DMS53 treated with DMSO at 0.1 percent for 48 hours (cell line): Measurements from ENCODE around the gene TET1.
"Not testable (repeated sequence)": the region's sequence is repeated elsewhere in the genome, so short reads cannot be mapped to it uniquely, and the experiment has no call there.

Experiments
- DNase-seq: peaks from one replicate; lab custom pipeline; 2025; ENCODE audit not compliant: unreplicated experiment; lab: John Stamatoyannopoulos, UW

The TET1 gene

DNA sequence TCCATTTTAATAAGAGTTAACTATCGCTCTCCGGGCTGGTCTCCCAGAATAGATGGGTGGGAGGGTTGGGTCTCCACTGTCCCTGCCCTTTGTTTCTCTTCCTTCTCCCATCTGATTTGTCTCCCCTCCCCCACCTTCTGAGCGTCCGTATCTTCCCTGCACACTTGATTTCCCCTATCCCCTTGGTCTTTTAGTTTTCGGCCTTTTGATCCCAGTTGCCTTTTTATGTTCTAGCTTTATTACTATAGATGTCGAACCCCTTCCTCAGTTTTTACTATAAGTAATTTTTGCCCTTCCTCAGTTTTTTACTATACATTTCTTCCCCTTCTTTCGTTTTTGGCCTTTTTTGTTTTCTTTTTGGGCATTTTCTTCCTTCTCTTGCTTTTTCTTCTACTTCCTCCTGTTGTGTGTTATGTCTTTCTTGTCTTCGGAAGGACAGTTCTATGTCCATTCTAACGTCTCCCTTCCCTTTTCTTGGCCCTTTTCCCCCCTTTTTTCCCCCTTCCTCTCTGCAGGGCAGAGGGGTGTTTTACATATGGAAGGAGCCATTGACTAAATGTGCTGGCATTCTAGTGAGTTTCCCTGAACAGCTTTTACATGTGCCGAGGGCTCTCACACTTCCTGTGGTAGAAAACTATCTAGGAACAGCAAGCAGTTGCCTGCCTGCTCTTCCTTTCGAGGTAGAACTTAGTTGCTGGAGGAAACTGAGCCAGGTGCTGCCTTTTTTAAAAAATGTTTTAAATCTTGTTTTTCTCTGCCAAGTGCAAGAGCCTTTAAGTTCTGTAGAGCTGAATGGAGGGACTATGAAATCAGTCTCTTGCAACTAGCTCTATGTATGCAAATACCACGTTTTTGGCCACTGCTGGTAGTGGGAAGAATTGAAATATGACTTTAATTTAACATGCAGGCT is 2.8 kb downstream of the TET1 start:
- peak; percentile 9 for DNase-seq

DNA sequence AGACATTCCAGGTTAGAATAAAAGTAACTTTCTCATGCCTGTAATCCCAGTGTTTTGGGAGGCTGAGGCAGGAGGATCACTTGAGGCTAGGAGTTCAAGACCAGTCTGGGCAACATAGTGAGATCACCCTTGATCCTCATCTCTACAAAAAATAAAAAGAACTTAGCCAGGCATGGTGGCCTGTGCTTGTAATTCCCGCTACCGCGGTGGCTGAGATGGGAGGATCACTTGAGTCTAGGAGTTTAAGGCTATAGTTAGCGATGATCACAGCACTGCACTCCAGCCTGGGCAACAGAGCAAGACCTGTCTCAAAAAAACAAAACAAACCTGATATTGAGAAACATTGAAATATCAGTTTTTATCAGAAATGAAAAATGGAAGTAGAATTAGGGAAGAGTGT is 4.6 kb downstream of the TET1 start:
- DNase-seq, result no peak

DNA sequence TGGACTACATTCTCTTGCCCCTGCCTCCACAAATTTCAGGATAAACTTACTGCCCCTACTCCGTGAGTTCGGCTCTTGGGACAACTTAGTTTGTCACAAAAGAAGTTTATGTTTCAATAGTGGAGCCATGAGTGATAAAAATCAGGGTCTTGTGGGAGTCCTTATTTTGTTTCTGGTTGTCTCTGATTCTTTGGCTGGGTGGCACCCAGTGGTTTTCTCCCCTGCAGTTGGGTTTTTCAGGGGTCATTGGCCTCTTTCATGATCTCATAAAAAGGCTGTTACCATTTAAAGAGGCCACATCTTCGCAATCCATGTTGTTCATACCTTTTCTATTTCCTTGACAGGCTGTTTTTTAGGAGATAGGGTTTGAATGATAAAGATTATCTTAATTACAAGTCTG is 5.5 kb downstream of the TET1 start:
- no peak for DNase-seq

DNA sequence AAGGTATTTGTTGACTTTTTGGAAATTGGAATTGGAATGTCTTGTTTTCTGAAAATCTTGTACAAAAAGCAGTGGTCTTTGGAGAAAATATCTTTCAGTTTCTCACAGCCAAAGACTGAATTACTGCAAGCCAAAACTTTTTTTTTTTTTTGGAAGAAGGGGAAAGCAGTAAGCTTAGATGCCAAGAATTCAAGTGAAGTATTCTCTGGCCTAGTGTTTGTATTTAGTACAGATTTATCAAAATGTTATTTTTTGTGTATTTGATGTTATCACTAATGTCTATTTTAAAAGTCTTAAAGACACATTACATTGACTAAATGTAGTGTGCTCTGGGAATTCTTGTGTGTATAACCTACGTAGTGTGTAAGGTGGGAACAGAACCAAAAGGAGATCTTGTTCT is 6.2 kb downstream of the TET1 start:
- DNase-seq, result no peak

DNA sequence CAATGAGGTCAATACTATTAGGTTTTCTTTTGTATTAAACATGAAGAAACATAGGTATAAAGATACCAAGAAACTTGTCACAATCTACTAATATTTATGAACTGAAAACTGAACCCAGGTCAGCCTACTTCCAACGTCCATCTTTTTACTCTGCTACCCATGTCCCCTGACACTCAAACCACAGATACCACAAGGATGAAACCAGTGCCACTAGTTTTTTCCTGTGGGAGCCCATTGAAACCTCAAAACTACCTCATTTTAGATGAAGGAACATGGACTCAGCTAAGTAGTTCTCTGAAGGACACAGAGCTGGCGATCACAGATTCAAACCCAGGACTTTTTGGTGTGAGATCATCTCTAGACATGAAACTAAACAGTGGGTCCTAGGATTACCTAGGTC is 6.8 kb downstream of the TET1 start:
- DNase-seq, result no peak

DNA sequence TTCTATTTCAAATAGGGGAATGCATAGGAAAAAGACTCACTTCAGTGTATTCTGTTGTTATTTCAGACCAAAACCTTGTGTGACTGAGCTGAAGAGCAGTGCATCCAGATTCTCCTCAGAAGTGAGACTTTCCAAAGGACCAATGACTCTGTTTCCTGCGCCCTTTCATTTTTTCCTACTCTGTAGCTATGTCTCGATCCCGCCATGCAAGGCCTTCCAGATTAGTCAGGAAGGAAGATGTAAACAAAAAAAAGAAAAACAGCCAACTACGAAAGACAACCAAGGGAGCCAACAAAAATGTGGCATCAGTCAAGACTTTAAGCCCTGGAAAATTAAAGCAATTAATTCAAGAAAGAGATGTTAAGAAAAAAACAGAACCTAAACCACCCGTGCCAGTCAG is 12.0 kb downstream of the TET1 start:
- DNase-seq, result no peak

DNA sequence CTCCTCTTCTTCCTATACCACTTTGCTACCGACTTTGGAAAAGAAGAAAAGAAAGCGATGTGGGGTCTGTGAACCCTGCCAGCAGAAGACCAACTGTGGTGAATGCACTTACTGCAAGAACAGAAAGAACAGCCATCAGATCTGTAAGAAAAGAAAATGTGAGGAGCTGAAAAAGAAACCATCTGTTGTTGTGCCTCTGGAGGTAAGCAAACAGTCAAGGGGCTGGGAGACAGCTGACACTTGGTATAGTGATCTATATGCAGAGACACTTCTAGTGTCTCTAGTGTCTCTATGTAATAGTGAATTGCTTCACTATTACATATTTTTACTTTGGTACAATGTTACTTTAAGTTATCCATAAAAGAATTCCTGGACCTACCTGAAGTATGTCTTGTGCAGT is 13.9 kb downstream of the TET1 start:
- DNase-seq, result no peak

DNA sequence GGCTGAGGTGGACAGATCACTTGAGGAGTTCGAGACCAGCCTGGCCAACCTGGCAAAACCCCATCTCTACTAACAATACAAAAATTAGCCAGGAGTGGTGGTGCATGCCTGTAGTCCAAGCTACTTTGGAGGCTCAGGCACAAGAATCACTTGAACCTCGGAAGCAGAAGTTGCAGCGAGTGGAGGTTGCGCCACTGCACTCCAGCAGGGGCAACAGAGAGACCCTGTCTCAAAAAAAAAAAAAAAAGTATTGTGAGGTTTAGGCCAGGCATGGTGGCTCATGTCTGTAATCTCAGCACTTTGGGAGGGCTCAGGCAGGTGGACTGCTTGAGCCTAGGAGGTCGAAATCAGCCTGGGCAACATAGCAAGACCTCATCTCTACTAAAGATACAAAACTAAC is 16.0 kb downstream of the TET1 start:
- no peak for DNase-seq

DNA sequence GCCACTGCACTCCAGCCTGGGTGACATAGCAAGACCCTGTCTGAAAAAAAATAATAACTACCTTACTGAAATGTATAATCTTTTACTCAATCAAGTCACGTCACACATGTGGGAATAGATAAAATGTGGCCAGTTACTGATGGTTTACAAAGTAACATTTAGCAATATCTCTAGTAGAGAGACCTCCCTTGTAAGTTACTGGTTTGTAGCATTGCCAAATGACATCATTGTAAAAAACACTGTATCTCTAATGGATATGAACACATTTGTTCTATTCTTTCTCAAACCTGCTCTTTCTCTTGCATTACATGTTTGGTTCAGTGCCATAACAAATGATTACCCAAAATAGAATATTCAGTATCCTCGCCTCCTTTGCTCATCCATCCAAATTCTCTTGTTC is 18.8 kb downstream of the TET1 start:
- DNase-seq, result no peak

DNA sequence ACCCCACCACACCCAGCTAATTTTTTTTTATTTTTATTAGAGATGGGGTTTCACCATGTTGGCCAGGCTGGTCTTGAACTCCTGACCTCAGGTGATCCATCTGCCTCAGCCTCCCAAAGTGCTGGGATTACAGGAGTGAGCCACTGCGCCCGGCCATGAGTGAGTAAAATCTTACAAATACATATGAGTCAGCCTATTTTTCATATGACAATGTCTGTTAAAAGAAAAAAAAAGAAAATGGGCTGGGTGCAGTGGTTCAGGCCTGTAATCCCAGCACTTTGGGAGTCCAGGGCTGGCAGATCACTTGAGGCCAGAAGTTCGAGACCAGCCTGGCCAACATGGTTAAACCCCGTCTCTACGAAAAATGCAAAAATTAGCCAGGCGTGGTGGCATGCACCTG is 24.1 kb downstream of the TET1 start:
- not testable (repeated sequence) for DNase-seq

DNA sequence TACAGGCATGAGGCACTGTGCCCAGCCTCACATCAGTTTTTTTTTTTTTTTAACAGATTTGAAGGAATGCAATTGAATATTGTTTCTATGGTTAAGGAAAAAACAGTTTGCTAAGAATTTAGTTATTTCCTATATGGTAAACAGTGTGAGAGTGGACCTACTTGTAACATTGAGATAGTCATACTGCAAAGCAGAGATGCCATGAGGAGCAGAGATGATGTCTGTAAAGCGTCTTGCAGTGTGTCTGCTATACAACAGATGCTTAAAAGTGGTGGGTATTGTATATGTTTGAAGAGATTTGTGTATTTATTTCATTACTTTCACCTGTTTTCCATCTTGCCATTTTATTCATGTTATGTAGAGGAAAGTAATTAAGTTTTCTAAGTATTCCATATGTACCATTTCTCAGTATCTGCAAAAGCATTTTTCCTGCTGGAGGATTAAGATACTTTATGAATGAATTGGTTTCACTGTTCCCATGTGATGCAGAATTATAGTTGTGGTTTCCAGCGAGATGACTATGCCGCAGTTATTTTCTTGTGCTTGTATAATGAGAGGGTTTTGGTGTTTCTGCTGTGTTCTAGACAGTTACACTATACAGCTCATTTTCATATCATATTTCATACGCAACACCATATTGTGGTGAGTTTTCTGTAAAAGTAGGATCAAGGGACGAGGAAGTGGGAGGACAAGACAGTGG is 26.6 kb downstream of the TET1 start:
- DNase-seq, result no peak

DNA sequence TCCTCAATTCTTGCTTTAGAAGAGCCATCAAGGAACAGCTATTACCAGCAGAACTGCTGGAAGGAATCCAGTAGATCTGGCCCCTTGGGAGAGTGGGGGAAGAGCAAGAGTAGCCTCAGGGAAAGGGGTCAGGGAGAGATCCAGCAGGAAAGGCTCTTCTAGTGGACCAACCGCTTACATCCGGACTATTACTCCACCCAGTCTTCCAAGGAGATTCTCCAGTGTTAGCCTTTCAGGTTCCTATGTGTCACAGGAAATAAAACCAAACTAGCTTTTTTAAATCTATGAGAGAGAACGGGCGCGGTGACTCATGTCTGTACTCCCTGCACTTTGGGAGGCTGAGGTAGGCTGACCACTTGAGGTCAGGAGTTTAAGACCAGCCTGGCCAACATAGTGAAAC is 34.3 kb downstream of the TET1 start:
- DNase-seq, result no peak

DNA sequence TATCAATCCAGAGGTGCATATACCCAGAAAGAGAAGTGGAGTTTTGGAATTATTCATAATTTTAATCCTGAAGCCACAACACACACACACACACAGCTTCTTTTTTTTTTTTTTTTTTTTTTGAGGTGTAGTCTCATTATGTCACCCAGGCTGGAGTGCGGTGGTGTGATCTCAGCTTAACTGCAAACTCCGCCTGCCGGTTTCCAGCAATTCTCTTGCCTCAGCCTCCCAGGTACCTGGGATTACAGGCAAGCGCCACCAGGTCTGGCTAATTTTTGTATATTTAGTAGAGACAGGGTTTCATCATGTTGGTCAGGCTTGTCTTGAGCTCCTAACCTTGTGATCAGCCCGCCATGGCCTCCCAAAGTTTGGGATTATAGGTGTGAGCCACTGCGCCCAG is 35.4 kb downstream of the TET1 start:
- peak; percentile 45 for DNase-seq

DNA sequence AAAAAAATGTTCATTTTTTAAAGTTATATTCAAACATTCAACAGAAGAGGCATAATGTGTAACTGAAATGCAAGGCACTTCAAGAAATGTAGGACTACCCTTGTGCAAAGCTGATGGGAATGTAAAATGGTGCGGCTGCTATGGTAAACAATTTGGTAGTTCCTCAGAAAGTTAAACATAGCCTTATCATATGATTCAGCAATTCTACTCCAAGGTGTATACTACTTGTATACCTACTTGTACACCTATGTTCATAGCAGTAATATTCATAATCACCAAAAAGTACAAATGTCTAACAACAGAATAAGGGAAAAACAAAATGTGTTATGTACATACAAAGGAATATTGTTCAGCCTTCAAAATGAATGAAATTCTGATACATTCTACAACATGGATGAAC is 37.3 kb downstream of the TET1 start:
- no peak for DNase-seq

DNA sequence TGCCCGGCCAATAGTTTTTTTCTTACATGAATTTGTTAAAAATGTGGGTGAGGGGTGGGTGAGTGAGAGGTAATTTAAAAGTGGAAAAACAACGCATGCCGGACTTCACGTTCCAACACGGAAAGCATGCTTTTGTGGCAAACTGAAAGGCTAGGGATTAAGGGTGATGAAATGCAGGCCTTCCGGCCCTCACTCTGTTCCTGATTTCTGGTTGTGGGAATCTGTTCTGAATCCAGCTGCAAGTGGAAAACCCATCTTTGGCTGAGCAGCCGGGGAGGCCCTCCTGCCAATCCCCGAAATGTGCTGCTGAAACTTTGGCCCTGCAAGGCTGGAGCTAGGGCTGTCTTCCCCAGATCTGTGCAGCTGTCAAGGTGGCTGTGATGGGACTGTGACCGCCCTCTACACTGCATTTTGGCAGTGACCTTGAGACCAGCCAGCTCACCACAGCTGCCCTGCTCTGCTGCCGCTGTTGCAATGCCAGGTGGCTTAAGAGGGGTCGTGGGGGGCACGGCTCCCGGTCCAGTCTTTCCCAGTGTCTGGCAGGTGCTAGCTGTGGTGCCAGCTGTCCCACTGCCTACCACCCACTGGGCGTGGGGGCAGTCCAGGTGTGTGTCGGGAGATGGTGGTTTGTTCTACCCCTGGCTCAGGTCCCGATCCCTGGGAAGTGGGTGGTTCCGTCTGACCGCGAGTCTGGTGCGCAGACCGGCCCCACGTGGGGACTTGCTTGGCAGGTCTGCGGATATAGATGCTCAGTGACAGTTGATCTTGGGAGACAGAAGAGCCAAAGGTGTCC is 39.0 kb downstream of the TET1 start:
- DNase-seq, result peak; percentile 24

DNA sequence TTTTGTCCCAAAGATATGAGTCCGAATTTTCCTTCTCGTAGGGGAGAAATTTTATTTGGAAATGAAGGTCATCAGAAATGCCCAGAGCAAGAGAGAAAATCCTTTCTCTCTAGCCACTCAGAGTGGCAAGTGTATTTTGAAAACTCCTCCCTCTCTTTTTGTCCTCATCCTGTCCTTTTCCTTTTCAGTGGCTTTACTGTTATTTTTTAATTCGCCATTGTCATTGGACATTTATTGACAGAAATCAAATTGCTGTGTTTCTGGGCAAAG is 39.6 kb downstream of the TET1 start:
- DNase-seq, result no peak

DNA sequence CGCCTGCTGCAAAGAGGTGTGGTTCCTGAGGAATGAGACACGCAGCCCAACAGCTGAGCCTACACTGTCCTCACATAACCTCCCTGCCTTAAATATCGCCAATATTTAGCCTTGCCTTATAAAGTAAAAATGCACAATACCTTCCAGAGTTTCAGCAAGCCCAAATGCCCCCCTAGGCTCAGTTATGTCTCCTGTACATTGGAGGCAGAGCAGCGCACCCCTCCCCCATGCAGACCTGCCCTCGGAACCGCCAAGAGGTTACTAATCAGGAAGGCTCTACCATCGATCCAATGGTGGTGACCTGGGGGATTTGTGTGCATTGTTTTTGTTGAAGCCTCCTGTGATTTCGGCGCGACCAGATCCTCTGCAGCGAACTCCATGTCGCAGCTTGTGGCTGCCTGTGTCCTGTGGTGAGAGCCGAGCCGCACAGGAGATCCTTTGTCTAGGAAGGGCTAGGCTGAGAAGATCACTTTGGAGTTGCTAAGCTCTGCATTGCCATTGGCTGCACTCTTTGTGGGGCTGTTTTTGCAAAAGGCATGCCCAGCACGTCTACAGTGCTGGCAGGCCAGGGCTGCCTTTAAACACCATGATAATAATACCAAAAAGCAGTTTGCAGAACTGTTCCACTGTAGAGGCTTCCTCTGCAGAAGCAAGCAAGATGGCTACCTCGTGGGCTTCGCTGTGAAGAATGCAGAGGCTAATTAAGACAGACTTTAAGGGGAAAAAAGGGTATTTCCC is 40.1 kb downstream of the TET1 start:
- DNase-seq, result peak; percentile 61

DNA sequence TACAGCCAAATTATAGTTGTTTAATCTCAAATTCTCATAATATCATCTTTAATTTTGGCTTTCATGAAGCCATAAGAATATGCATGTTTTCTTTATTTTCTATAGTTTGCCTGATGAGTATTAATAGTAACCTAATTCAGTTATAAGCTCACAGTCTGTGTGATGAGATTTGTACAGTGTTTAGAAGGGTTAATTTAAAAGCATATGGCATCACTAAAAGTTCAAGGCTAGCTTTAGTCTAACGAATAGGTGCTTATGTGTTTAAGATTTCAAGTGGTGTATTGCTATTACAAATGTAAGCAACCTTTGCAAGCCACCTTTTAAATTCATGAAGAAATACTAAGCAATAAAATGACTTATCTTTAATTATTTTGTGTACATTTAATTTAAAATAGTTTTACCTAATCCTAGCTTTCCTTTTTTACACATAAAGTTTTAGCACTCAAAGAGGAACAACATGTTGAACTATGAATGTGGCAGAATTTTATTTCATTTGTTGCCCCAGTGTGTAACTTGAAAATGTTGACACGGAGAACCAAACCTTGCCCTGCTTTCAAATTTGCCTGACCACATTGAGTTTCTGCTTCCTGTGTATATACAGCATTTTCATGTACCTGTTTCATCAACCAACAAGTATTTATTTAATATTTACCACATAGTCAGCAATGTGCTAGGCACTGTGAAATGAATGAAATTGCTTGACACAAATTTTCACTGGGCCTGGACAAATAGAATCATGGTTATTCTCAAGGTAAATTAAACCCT is 41.5 kb downstream of the TET1 start:
- no peak for DNase-seq

DNA sequence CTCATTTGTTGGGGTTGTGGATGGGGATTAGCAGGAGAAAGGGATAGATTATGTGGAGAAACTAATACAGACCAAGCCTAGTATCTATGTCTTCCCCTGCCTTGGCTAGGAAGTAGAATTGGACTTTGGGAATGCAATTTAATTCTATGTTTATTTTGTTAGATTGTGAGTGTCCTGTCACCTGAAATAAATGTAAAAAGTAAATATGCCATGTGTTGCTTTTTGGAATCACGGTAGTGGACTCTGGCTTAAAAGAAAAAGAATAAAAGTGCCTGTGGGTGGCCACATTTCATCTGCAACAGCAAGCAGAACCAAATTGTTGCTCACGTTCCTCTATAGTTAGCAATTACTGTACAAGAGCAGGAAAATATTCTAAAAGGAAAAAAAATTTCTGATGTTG is 42.3 kb downstream of the TET1 start:
- DNase-seq, result no peak

DNA sequence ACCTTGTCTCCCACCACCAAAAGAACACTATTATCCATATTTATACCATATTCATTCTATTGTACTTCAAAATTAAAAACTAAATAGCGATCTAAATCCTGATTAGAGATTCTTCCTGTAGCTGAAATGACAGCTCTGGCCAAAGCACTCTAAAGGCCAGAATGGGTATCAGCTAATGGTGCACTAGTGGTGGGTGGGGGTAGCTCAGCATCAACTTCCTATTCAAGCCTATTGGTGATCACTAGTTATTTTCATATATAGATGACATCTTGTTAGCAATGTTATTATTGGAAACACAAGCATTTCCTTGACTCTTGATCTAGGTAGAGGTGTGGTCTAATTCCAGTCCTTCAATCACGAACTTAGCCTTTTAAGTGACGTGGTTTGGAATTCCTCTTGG is 43.6 kb downstream of the TET1 start:
- no peak for DNase-seq

DNA sequence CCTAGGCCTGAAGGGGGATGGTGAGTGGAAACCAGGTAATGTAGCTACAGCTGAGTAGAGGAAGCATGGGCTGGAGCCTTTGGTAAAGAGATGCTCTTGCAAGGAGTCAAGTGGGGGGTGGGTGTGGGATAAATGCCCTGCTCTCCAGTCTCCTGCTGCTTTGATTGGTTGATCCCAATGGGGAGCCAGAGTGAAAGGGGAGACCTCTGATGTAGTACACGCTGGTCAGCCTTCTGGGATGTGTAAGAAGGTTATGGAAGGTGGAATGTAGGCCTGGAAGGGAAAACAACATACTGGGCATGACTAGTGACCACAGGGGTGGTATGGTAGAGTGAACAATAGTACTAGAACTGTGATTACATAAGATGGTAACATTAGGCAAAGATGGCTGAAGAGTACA is 44.3 kb downstream of the TET1 start:
- DNase-seq, result no peak
